Skeletal muscle tissue (tissue), 2 donors: ENCODE results near the gene LXN. TPM values are rescaled to one million over a fixed set of nuclear protein-coding genes. Genes with fewer than 3 reads are reported as not detected.

Experiments
- small RNA-seq: library from RNA; depleted of rRNA; stranded (forward); fragments of <200 nt; gene quantifications from one replicate; pipeline ENCODE3, GENCODE V24; 2014
- total RNA-seq: library from RNA; depleted of rRNA; stranded (reverse); fragments of >200 nt; gene quantifications from one replicate; pipeline ENCODE4 v1.2.3, GENCODE V29; 2014

LXN gene
- total RNA-seq, 1 donor from 2014 or later, result 15.7 TPM

Small RNA genes lying within 50 kb of the gene (small RNA-seq; reads per million reads assigned to genes)
- gene AC025033.1 (not detected), gene AC080013.6 (not detected)

Other genes starting within 250 kb of the LXN start
- gene MLF1, start 101.5 kb downstream of the LXN start, total RNA-seq, result 57.9 TPM
- gene GFM1, start 28.1 kb downstream of the LXN start, total RNA-seq, result 71.5 TPM
- 1.6 TPM for gene RARRES1, start 59.8 kb upstream of the LXN start, total RNA-seq
- 49.1 TPM for gene MFSD1, start 129.4 kb upstream of the LXN start, total RNA-seq